Measurements from ENCODE around the gene HIPK3.
"Not testable (repeated sequence)": the region's sequence is repeated elsewhere in the genome, so short reads cannot be mapped to it uniquely, and the experiment has no call there.

HIPK3 gene

GRCh38 chr11:33303541-33303940 is 46.4 kb downstream of the HIPK3 start:
- H3K4me3 Mint-ChIP-seq = no peak overlapping the region
- no peaks in the 10 kb centered on the region for H3K27me3 Mint-ChIP-seq
- H3K4me1 Mint-ChIP-seq = peaks cover 10 to 17% of the 10 kb centered on the region in 2 donors
- ATAC-seq (replicated peaks) (no peak), DNase-seq (no peak)
- H3K27ac Mint-ChIP-seq = no peak overlapping the region
- H3K36me3 Mint-ChIP-seq = peaks cover 16 to 20% of the 10 kb centered on the region in 2 donors
- H3K9me3 Mint-ChIP-seq = no peaks in the 10 kb centered on the region

- not testable (repeated sequence) for DNase-seq; H3K9me3 Mint-ChIP-seq; H3K27me3 Mint-ChIP-seq; ATAC-seq (replicated peaks); H3K27ac Mint-ChIP-seq; H3K4me3 Mint-ChIP-seq
- Mint-ChIP-seq H3K4me1 (peaks cover 12 to 32% of the 10 kb centered on the region in 2 donors), H3K36me3 (peaks cover 11 to 24% of the 10 kb centered on the region in 2 donors)
Measured at GRCh38 chr11:33306821-33307220, 49.6 kb downstream of the HIPK3 start.

GRCh38 chr11:33307984-33308383 is 50.8 kb downstream of the HIPK3 start:
- Mint-ChIP-seq H3K36me3 (peaks cover 11 to 25% of the 10 kb centered on the region in 2 donors), H3K9me3 (no peaks in the 10 kb centered on the region), H3K4me3 (no peak overlapping the region), H3K4me1 (peaks cover 12 to 32% of the 10 kb centered on the region in 2 donors), H3K27ac (no peak overlapping the region), H3K27me3 (no peaks in the 10 kb centered on the region)
- ATAC-seq (replicated peaks) (peak in 1 of 2 donors; percentile 27), DNase-seq (no peak)

GRCh38 chr11:33309118-33309517 is 51.9 kb downstream of the HIPK3 start:
- DNase-seq (no peak), ATAC-seq (replicated peaks) (no peak)
- peaks cover 9 to 25% of the 10 kb centered on the region in 2 donors for H3K36me3 Mint-ChIP-seq
- no peak overlapping the region for H3K4me3 Mint-ChIP-seq
- H3K27me3 Mint-ChIP-seq = no peaks in the 10 kb centered on the region
- H3K9me3 Mint-ChIP-seq = no peaks in the 10 kb centered on the region
- H3K27ac Mint-ChIP-seq = no peak overlapping the region
- peaks cover 10 to 32% of the 10 kb centered on the region in 2 donors for H3K4me1 Mint-ChIP-seq

- ATAC-seq (replicated peaks) (no peak), DNase-seq (no peak)
- H3K27me3 Mint-ChIP-seq = no peaks in the 10 kb centered on the region
- H3K27ac Mint-ChIP-seq = no peak overlapping the region
- peaks cover 15 to 40% of the 10 kb centered on the region in 2 donors for H3K4me1 Mint-ChIP-seq
- no peak overlapping the region for H3K4me3 Mint-ChIP-seq
- H3K9me3 Mint-ChIP-seq = no peaks in the 10 kb centered on the region
- H3K36me3 Mint-ChIP-seq = peaks cover 9 to 29% of the 10 kb centered on the region in 2 donors
Measured at GRCh38 chr11:33310720-33311500, 53.7 kb downstream of the HIPK3 start.

- no peak for DNase-seq
- Mint-ChIP-seq H3K4me1 (peaks cover 15 to 44% of the 10 kb centered on the region in 2 donors), H3K4me3 (no peak overlapping the region), H3K36me3 (peaks cover 9 to 29% of the 10 kb centered on the region in 2 donors), H3K27me3 (no peaks in the 10 kb centered on the region), H3K27ac (no peak overlapping the region), H3K9me3 (no peaks in the 10 kb centered on the region)
- ATAC-seq (replicated peaks) = no peak
Measured at GRCh38 chr11:33311680-33312079, 54.5 kb downstream of the HIPK3 start.

- ATAC-seq (replicated peaks) (no peak), DNase-seq (no peak)
- Mint-ChIP-seq H3K9me3 (no peaks in the 10 kb centered on the region), H3K4me1 (peaks cover 7 to 22% of the 10 kb centered on the region in 2 donors), H3K27ac (no peak overlapping the region), H3K36me3 (peaks cover 2 to 12% of the 10 kb centered on the region in 2 donors), H3K4me3 (no peak overlapping the region), H3K27me3 (no peaks in the 10 kb centered on the region)
Measured at GRCh38 chr11:33315822-33316221, 58.6 kb downstream of the HIPK3 start.

- Mint-ChIP-seq H3K9me3 (no peaks in the 10 kb centered on the region), H3K27ac (no peak overlapping the region), H3K4me1 (peaks cover 5 to 17% of the 10 kb centered on the region in 2 donors), H3K27me3 (no peaks in the 10 kb centered on the region), H3K4me3 (no peak overlapping the region), H3K36me3 (peaks cover 0 to 4% of the 10 kb centered on the region in 2 donors)
- ATAC-seq (replicated peaks) = no peak
- DNase-seq = no peak
Measured at GRCh38 chr11:33317662-33318061, 60.5 kb downstream of the HIPK3 start.

GRCh38 chr11:33320016-33320813 is 63.0 kb downstream of the HIPK3 start:
- no peaks in the 10 kb centered on the region for H3K27me3 Mint-ChIP-seq
- DNase-seq = no peak
- H3K4me1 Mint-ChIP-seq = peaks cover 8 to 30% of the 10 kb centered on the region in 2 donors
- H3K4me3 Mint-ChIP-seq = no peak overlapping the region
- no peaks in the 10 kb centered on the region for H3K9me3 Mint-ChIP-seq
- peaks cover 0 to under 1% of the 10 kb centered on the region in 2 donors for H3K36me3 Mint-ChIP-seq
- ATAC-seq (replicated peaks) = peak in 1 of 2 donors; percentile 14
- no peak overlapping the region for H3K27ac Mint-ChIP-seq

- Mint-ChIP-seq H3K9me3 (no peaks in the 10 kb centered on the region), H3K4me1 (peaks cover 8 to 30% of the 10 kb centered on the region in 2 donors), H3K36me3 (no peaks in the 10 kb centered on the region), H3K27me3 (no peaks in the 10 kb centered on the region), H3K27ac (no peak overlapping the region), H3K4me3 (no peak overlapping the region)
- no peak for DNase-seq
- ATAC-seq (replicated peaks) = no peak
Measured at GRCh38 chr11:33320814-33321330, 63.7 kb downstream of the HIPK3 start.

- ATAC-seq (replicated peaks) = peak; percentile 39 to 57
- Mint-ChIP-seq H3K4me1 (peaks cover 11 to 30% of the 10 kb centered on the region in 2 donors), H3K27me3 (no peaks in the 10 kb centered on the region), H3K36me3 (no peaks in the 10 kb centered on the region), H3K27ac (no peak overlapping the region), H3K9me3 (no peaks in the 10 kb centered on the region), H3K4me3 (no peak overlapping the region)
- DNase-seq = no peak
Measured at GRCh38 chr11:33321422-33321821, 64.2 kb downstream of the HIPK3 start.

- Mint-ChIP-seq H3K9me3 (no peaks in the 10 kb centered on the region), H3K36me3 (no peaks in the 10 kb centered on the region), H3K27me3 (no peaks in the 10 kb centered on the region), H3K4me3 (no peak overlapping the region), H3K4me1 (peaks cover 14 to 27% of the 10 kb centered on the region in 2 donors), H3K27ac (no peak overlapping the region)
- ATAC-seq (replicated peaks) (no peak), DNase-seq (no peak)
Measured at GRCh38 chr11:33323421-33323820, 66.2 kb downstream of the HIPK3 start.

- H3K9me3 Mint-ChIP-seq = no peaks in the 10 kb centered on the region
- DNase-seq (no peak), ATAC-seq (replicated peaks) (peak; percentile 71)
- H3K4me3 Mint-ChIP-seq = no peak overlapping the region
- H3K36me3 Mint-ChIP-seq = no peaks in the 10 kb centered on the region
- H3K27ac Mint-ChIP-seq = no peak overlapping the region
- H3K27me3 Mint-ChIP-seq = no peaks in the 10 kb centered on the region
- H3K4me1 Mint-ChIP-seq = peaks cover 14 to 27% of the 10 kb centered on the region in 2 donors
Measured at GRCh38 chr11:33324302-33324985, 67.3 kb downstream of the HIPK3 start.

GRCh38 chr11:33325451-33325850 is 68.3 kb downstream of the HIPK3 start:
- no peak overlapping the region for H3K4me3 Mint-ChIP-seq
- peaks cover 3 to 4% of the 10 kb centered on the region in 2 donors for H3K36me3 Mint-ChIP-seq
- H3K27me3 Mint-ChIP-seq = no peaks in the 10 kb centered on the region
- ATAC-seq (replicated peaks) = no peak
- no peak for DNase-seq
- H3K4me1 Mint-ChIP-seq = peaks cover 16 to 27% of the 10 kb centered on the region in 2 donors
- H3K9me3 Mint-ChIP-seq = no peaks in the 10 kb centered on the region
- no peak overlapping the region for H3K27ac Mint-ChIP-seq
